Fibroblast of villous mesenchyme (primary cell): ENCODE results near the gene CA7. TPM values are rescaled to one million over a fixed set of nuclear protein-coding genes. Genes with fewer than 3 reads are reported as not detected.

Experiments
- DNase-seq: peaks from one replicate; pipeline ENCODE4 v3.0.0-alpha.2; 2010; ENCODE audit warnings: low read depth
- H3K4me3 ChIP-seq: 2 replicates; pipeline ENCODE4 v1.5.1; 2011; ENCODE audit warnings: low read depth, mild to moderate bottlenecking, low read length
- total RNA-seq: library from RNA; depleted of rRNA; stranded (reverse); fragments of >200 nt; gene quantifications from 2 replicates; pipeline ENCODE4 v1.2.3, GENCODE V29; 2012
- TF ChIP-seq, protein P1 (sequence below): IDR thresholded peaks from 2 replicates; pipeline ENCODE4 v1.5.1; 2012; ENCODE audit warnings: low read depth, mild to moderate bottlenecking, low read length; ENCODE audit not compliant: insufficient read depth

The CA7 gene
- total RNA-seq, 1 donor = not detected

DNA sequence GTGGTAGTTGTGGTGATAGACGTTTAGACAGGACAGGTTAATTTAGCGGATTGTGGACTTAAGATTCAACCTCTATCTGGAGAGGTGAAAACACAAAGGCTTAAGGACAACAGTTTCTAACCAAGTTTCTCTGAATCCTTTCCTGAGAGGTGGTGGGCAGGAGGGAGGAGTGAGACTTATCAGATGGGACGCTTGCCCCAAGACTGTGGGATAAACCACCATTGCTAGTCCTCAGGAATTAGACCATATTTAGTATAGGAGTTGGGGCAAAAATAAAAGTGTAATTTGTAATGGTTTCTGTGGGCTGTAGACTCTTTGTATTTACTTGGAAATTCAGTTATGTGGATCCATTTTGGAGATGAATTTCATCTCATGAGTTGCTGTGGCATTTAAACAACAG lies 42.7 kb downstream of the CA7 start:
- peak overlapping the region; percentile 17 for H3K4me3 ChIP-seq
- TF ChIP-seq, protein P1, sequence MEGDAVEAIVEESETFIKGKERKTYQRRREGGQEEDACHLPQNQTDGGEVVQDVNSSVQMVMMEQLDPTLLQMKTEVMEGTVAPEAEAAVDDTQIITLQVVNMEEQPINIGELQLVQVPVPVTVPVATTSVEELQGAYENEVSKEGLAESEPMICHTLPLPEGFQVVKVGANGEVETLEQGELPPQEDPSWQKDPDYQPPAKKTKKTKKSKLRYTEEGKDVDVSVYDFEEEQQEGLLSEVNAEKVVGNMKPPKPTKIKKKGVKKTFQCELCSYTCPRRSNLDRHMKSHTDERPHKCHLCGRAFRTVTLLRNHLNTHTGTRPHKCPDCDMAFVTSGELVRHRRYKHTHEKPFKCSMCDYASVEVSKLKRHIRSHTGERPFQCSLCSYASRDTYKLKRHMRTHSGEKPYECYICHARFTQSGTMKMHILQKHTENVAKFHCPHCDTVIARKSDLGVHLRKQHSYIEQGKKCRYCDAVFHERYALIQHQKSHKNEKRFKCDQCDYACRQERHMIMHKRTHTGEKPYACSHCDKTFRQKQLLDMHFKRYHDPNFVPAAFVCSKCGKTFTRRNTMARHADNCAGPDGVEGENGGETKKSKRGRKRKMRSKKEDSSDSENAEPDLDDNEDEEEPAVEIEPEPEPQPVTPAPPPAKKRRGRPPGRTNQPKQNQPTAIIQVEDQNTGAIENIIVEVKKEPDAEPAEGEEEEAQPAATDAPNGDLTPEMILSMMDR = no peak
- DNase-seq = no peak

DNA sequence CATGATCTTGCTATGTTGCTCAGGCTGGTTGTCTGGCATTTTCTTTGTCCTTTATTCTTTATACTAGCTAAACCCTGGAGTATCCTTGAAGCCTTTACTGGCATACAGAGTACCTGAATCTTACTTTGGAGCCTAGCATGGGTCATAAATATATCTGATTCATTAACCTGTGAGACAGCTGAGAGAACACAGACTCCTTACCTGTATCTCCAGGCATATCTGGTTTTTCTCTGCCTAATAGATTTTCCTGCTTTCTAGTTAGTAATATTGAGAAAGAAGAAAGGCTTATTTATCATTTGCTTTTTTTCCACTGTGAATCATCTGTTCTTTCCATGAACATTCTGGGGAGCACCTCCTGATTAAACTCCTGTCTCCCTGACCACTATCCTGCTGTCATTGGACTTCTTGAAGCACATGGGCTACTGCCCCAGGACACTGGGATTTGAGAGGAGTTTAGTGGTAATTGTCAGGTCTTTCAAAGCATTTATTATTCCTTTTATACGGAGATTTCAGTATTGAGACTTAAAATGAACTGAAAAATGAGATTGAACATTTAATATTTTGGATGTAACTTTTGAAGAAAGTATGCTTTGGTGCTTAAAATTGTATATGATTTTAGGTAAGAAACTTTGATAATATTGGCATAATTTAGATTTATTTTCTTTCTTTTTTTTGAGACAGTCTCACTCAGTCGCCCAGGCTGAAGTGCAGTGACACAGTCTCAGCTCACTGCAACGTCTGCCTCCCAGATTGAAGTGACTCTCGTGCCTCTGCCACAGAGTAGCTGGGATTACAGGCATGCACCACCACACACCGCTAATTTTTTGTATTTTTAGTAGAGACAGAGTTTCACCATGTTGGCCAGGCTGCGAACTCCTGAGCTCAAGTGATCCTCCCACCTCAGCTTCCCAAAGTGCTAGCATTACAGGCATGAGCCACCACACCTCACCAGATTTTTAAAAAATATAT lies 44.7 kb downstream of the CA7 start:
- no peak overlapping the region for H3K4me3 ChIP-seq
- TF ChIP-seq, protein P1 = no peak
- DNase-seq = no peak

DNA sequence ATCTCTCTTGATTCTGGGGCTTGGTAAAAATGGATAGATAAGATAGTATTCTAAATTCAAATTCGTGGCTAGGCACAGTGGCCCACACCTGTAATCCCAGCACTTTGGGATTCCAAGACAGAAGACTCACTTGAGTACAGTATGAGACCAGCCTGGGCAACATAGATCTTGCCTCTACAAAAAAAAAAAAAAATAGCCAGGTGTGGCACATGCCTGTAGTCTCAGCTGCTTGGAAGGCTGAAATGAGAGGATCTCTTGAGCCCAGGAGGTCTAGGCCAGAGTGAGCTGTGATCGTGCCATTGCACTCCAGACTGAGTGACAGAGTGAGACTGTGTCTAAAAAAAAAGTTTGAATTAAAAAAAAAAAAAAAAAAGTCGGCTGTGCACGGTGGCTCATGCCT lies 45.4 kb downstream of the CA7 start:
- DNase-seq = no peak
- H3K4me3 ChIP-seq = no peak overlapping the region
- TF ChIP-seq, protein P1 = no peak

DNA sequence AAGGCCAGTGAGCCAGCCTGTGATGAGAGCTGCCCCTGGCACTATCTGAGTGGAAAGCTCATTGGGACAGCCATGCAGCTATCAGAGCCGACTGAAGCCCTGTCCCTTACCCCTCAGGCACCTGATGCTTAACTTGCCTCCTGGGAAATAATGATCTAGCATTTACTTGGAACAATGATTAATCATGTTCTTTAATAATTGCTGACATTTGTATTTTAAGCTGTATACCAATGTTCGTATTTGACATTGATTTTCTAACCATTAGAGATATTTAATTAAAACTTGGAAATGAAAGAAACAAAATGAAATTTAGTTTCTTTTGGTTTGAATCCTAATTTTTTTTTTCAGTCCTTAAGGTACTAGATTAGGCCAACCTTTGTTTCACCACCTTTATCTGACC lies 46.6 kb downstream of the CA7 start:
- TF ChIP-seq, protein P1 = no peak
- DNase-seq = no peak
- H3K4me3 ChIP-seq = no peak overlapping the region

DNA sequence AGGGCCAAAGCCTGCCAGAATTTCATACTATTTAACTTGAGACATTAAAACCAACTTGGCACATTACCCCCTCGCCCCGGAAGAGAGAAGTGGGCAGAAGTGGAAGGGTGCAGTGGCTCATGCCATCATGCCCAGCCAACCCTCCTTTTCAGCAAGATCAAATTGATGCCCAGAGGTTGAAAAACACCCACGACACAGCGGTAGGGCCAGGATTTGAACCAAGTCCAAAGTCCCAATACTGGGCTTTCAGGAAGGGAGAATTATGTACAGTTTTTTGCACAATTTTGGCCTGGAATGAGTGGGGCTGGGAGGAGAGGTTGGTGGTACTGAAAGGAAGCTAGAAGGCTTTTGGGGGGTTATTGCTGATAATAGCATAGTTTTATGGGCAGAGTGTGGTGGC lies 47.1 kb downstream of the CA7 start:
- no peak overlapping the region for H3K4me3 ChIP-seq
- TF ChIP-seq, protein P1 = no peak
- no peak for DNase-seq

DNA sequence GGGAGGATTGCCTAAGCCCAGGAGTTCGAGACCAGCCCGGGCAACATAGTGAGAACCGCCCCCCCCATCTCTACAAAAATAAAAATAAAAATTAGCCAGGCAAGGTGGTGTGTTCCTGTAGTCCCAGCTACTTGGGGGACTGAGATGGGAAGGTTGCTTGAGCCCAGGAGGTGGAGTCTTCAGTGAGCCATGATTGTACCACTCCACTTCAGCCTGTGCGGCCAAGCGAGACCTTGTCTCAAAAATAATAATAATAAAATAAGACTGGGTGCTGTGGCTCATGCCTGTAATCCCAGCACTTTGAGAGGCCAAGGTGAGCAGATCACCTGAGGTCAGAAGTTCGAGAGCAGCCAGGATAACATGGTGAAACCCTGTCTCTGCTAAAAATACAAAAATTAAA lies 47.6 kb downstream of the CA7 start:
- no peak for DNase-seq
- no peak overlapping the region for H3K4me3 ChIP-seq
- TF ChIP-seq, protein P1 = no peak
